HG03354 (cell line): ENCODE measurements around the gene GRIN2C.

Source experiments
- ATAC-seq: cut with Tn5 transposase; IDR thresholded peaks from one replicate; pipeline ENCODE4 v1.9.1; 2021; ENCODE audit warnings: mild to moderate bottlenecking; ENCODE audit not compliant: unreplicated experiment, poor library complexity, severe bottlenecking

GRIN2C gene

GRCh38 chr17:74807925-74808324 is 51.8 kb downstream of the GRIN2C start:
- ATAC-seq = no peak

- no peak for ATAC-seq
These were observed 52.2 kb downstream of the GRIN2C start for GRCh38 chr17:74807441-74807840.

- no peak for ATAC-seq
These were observed 53.4 kb downstream of the GRIN2C start for GRCh38 chr17:74806334-74806733.

GRCh38 chr17:74805591-74805991 is 54.1 kb downstream of the GRIN2C start:
- ATAC-seq = no peak

GRCh38 chr17:74804683-74805082 is 55.0 kb downstream of the GRIN2C start:
- no peak for ATAC-seq

GRCh38 chr17:74803971-74804370 is 55.7 kb downstream of the GRIN2C start:
- ATAC-seq = no peak

GRCh38 chr17:74803388-74803930 is 56.2 kb downstream of the GRIN2C start:
- no peak for ATAC-seq

GRCh38 chr17:74801896-74802295 is 57.8 kb downstream of the GRIN2C start:
- ATAC-seq = no peak

- ATAC-seq = no peak
These were observed 59.2 kb downstream of the GRIN2C start for GRCh38 chr17:74800531-74800930.

- no peak for ATAC-seq
These were observed 60.6 kb downstream of the GRIN2C start for GRCh38 chr17:74799097-74799496.

- ATAC-seq = no peak
These were observed 61.4 kb downstream of the GRIN2C start for GRCh38 chr17:74798239-74798707.

GRCh38 chr17:74797824-74798223 is 61.9 kb downstream of the GRIN2C start:
- no peak for ATAC-seq

GRCh38 chr17:74796866-74797265 is 62.8 kb downstream of the GRIN2C start:
- no peak for ATAC-seq

- no peak for ATAC-seq
These were observed 63.5 kb downstream of the GRIN2C start for GRCh38 chr17:74796211-74796610.

GRCh38 chr17:74795327-74796020 is 64.2 kb downstream of the GRIN2C start:
- ATAC-seq = no peak

- no peak for ATAC-seq
These were observed 67.0 kb downstream of the GRIN2C start for GRCh38 chr17:74792586-74793105.
